HEK293 (cell line): ENCODE results near the gene SLC38A3.
A peak's percentile ranks its signal among the peaks of the same experiment; 100 is the strongest.
"Not testable (repeated sequence)": the region's sequence is repeated elsewhere in the genome, so short reads cannot be mapped to it uniquely, and the experiment has no call there.

Experiments
- CTCF ChIA-PET: fragments of 350-600 bp; formaldehyde crosslinking; extraction: SDS; loops from one replicate; lab custom pipeline; 2021; ENCODE audit warnings: antibody characterized with exemption; lab: Yijun Ruan, JAX
- POLR2A ChIA-PET: fragments of 300-600 bp; formaldehyde crosslinking; extraction: SDS; loops from one replicate; lab custom pipeline; 2020; ENCODE audit warnings: antibody characterized with exemption, inconsistent platforms; lab: Yijun Ruan, JAX
- H3K27ac ChIP-seq: fragments of 200-500 bp; sonication (Bioruptor generic); 2 replicates; pipeline ENCODE4 v1.5.1; 2014; ENCODE audit warnings: low read depth, low read length, control low read depth, inconsistent platforms; ENCODE audit errors: extremely low read depth
- H3K36me3 ChIP-seq, 2 experiments: fragments of 200-500 bp in 1 of 2; sonication (Bioruptor generic) in 1 of 2; 1 replicate in 1 of 2; 2 replicates in 1 of 2; pipeline ENCODE4 v1.5.1; 2014 to 2017; ENCODE audit warnings: inconsistent platforms in 2 of 2, low read length in 2 of 2; ENCODE audit not compliant: control insufficient read depth in 2 of 2, insufficient read depth in 1 of 2
- H3K4me1 ChIP-seq: fragments of 200-500 bp; sonication (Bioruptor generic); 2 replicates; pipeline ENCODE4 v1.5.1; 2014; ENCODE audit warnings: mild to moderate bottlenecking, low read length, inconsistent platforms; ENCODE audit not compliant: control insufficient read depth, insufficient read depth
- H3K4me3 ChIP-seq: 2 replicates; pipeline ENCODE4 v1.5.1; 2011; ENCODE audit warnings: low read depth, mild to moderate bottlenecking, control low read depth, low read length, moderate library complexity
- H3K9me3 ChIP-seq: fragments of 200-500 bp; sonication (Bioruptor generic); 2 replicates; pipeline ENCODE4 v1.5.1; 2014; ENCODE audit warnings: low read depth, low read length, inconsistent platforms; ENCODE audit not compliant: control insufficient read depth, insufficient read depth
- GLIS1 ChIP-seq: fragments of 450-650 bp; formaldehyde crosslinking; IDR thresholded peaks from 2 replicates; pipeline ENCODE4 v1.5.1; 2016; ENCODE audit warnings: missing biosample characterization, missing genetic modification characterization
- KLF10 ChIP-seq: fragments of 450-650 bp; IDR thresholded peaks from 2 replicates; pipeline ENCODE4 v1.5.1; 2018; ENCODE audit warnings: missing biosample characterization, mild to moderate bottlenecking, missing genetic modification characterization
- KLF7 ChIP-seq: fragments of 450-650 bp; formaldehyde crosslinking; IDR thresholded peaks from 2 replicates; pipeline ENCODE4 v1.5.1; 2016; ENCODE audit warnings: missing biosample characterization, missing genetic modification characterization, borderline replicate concordance
- OVOL3 ChIP-seq: fragments of 450-650 bp; formaldehyde crosslinking; IDR thresholded peaks from 2 replicates; pipeline ENCODE4 v1.5.1; 2016; ENCODE audit warnings: missing biosample characterization, missing genetic modification characterization
- YY2 ChIP-seq: fragments of 450-650 bp; formaldehyde crosslinking; IDR thresholded peaks from 2 replicates; pipeline ENCODE4 v1.5.1; 2016; ENCODE audit warnings: missing biosample characterization, missing genetic modification characterization
- ZFHX2 ChIP-seq: fragments of 450-650 bp; formaldehyde crosslinking; conservative IDR thresholded peaks from 2 replicates; pipeline ENCODE4 v1.5.1; 2016; ENCODE audit warnings: missing biosample characterization, missing genetic modification characterization
- ZNF146 ChIP-seq: fragments of 450-650 bp; formaldehyde crosslinking; IDR thresholded peaks from 2 replicates; pipeline ENCODE4 v1.5.1; 2016; ENCODE audit warnings: missing biosample characterization, missing genetic modification characterization
- ZNF169 ChIP-seq: fragments of 450-650 bp; formaldehyde crosslinking; IDR thresholded peaks from 2 replicates; pipeline ENCODE4 v1.5.1; 2016; ENCODE audit warnings: missing biosample characterization, missing genetic modification characterization
- ZNF211 ChIP-seq: fragments of 450-650 bp; formaldehyde crosslinking; IDR thresholded peaks from 2 replicates; pipeline ENCODE4 v1.5.1; 2016; ENCODE audit warnings: low read depth, missing biosample characterization, missing genetic modification characterization
- ZNF324 ChIP-seq: fragments of 450-650 bp; formaldehyde crosslinking; IDR thresholded peaks from 2 replicates; pipeline ENCODE4 v1.5.1; 2016; ENCODE audit warnings: missing biosample characterization, missing genetic modification characterization
- ZNF398 ChIP-seq: fragments of 450-650 bp; formaldehyde crosslinking; IDR thresholded peaks from 2 replicates; pipeline ENCODE4 v1.5.1; 2017; ENCODE audit warnings: missing biosample characterization, missing genetic modification characterization
- ZNF555 ChIP-seq: fragments of 450-650 bp; formaldehyde crosslinking; conservative IDR thresholded peaks from 2 replicates; pipeline ENCODE4 v1.5.1; 2017; ENCODE audit warnings: missing biosample characterization, mild to moderate bottlenecking, missing genetic modification characterization, inconsistent platforms
- ZNF629 ChIP-seq: fragments of 450-650 bp; formaldehyde crosslinking; IDR thresholded peaks from 2 replicates; pipeline ENCODE4 v1.5.1; 2017; ENCODE audit warnings: missing biosample characterization, missing genetic modification characterization
- ZNF677 ChIP-seq: fragments of 450-650 bp; IDR thresholded peaks from 2 replicates; pipeline ENCODE4 v1.5.0; 2018; ENCODE audit warnings: missing biosample characterization, mild to moderate bottlenecking, missing genetic modification characterization, moderate library complexity
- ZNF776 ChIP-seq: fragments of 450-650 bp; formaldehyde crosslinking; IDR thresholded peaks from 2 replicates; pipeline ENCODE4 v1.5.0; 2017; ENCODE audit warnings: missing biosample characterization, missing genetic modification characterization, borderline replicate concordance
- ZNF837 ChIP-seq: fragments of 450-650 bp; formaldehyde crosslinking; IDR thresholded peaks from 2 replicates; pipeline ENCODE4 v1.5.1; 2016; ENCODE audit warnings: missing biosample characterization, missing genetic modification characterization

Gene SLC38A3

DNA sequence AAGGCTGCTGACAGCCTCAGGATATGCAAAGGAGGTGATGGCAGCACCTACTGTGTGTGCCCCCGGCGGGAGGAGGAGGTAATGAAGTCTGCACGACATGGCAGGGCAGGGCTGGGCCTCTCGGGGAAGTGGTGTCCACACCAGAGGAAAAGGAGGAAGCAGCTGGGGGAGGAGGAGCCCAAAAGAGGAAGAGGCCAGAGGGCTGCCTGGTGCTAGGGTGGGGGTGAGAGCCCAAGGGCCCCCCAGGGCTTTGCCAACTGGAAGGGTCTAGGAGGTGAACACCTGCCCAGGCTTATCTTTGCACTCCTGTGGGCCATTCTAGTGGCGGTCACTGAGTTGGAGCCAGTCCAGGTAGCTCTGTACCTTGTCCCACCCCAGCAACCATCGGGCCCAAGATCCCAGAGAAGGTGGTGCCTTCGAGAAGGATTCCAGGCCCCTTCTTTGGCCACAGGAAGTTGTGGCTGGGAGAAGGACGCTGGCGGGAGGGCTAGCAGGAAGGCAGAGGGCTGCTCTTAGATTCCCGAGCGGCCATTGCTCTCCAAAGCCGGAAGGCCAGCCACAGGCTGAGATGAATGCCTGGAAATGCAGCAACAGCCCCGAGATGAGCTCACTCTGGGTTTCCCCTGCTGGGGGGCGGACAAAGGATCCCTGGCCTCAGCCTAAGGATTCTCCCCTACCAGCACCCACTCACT, 37.9 kb downstream of the SLC38A3 start:
- peaks cover 0 to 10% of the 10 kb centered on the region in 2 experiments; a peak in 1 of 3 replicates for H3K36me3 ChIP-seq
- CTCF ChIA-PET = interaction anchor here (0.7 to 1.0 kb wide), 3 partner anchors 51 to 175 kb away, joined by 3 read pairs; no protein-coding TSS in a partner anchor
- no peak overlapping the region for H3K4me3 ChIP-seq
- TF ChIP-seq GLIS1 (tag by site-specific recombination) = peak; percentile 45; the same call in 1 of the 2 replicates
- no peak for TF ChIP-seq ZNF324
- TF ChIP-seq, all 188 proteins: peak for 1
- H3K27ac ChIP-seq = 0 out of 2 replicates have a peak overlapping the region, but pooled peaks have one; percentile 16
- no peaks in the 10 kb centered on the region for H3K9me3 ChIP-seq
- peaks cover 15% of the 10 kb centered on the region for H3K4me1 ChIP-seq
- POLR2A ChIA-PET = interaction anchor here (0.8 to 1.1 kb wide), 3 partner anchors 17 to 24 kb away, joined by 3 to 4 read pairs (median 3); no protein-coding TSS in a partner anchor

DNA sequence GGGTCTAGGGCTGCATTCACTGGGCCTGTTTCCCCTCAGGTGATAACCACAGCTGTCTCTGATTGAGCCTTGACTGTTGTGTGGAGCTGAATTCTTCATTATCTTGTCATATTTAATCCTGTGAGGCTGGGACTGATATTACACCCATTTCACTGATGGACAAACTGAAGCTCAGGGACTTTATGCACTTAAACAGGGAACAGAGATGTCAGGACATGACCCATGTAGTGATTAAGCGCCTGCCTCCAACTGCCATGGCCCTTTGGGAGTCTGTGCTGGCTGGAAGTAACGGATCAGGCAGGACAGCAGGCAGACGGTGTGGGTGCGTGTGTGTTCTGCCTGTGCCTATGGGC, 38.4 kb downstream of the SLC38A3 start:
- Histone ChIP-seq H3K9me3 (no peaks in the 10 kb centered on the region), H3K36me3 (peaks cover 0 to 9% of the 10 kb centered on the region in 2 experiments; a peak in 1 of 3 replicates), H3K4me3 (no peak overlapping the region), H3K4me1 (peaks cover 11% of the 10 kb centered on the region), H3K27ac (no peak overlapping the region)
- CTCF ChIA-PET = interaction anchor here (0.7 to 1.0 kb wide), 3 partner anchors 51 to 176 kb away, joined by 3 read pairs; no protein-coding TSS in a partner anchor
- POLR2A ChIA-PET = interaction anchor here (0.8 to 1.1 kb wide), 3 partner anchors 18 to 23 kb away, joined by 3 to 4 read pairs (median 3); no protein-coding TSS in a partner anchor
- TF ChIP-seq ZNF398 (tag by site-specific recombination) (no peak), KLF7 (tag by site-specific recombination) (no peak), ZNF677 (tag by site-specific recombination) (no peak), ZNF146 (tag by site-specific recombination) (no peak), ZNF629 (tag by site-specific recombination) (no peak), ZNF776 (tag by site-specific recombination) (no peak), ZNF837 (tag by site-specific recombination) (no peak), OVOL3 (no peak), ZNF169 (no peak), ZNF211 (tag by site-specific recombination) (no peak), YY2 (tag by site-specific recombination) (no peak), ZNF555 (tag by site-specific recombination) (no peak), GLIS1 (tag by site-specific recombination) (no peak), KLF10 (tag by site-specific recombination) (no peak)

DNA sequence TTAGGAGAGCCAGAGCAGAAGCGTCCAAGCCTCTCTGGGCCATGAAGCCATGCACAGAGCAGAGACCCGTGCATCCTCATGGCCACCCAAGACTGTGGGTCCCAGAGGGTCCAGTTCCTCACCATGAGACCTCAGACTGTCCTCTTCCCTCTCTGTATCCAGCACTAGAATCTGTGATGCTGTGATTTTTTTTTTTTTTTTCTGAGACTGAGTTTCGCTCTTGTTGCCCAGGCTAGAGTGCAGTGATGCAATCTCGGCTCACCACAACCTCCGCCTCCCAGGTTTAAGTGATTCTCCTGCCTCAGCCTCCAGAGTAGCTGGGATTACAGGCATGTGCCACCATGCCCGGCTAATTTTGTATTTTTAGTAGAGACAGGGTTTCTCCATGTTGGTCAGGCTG, 39.7 kb downstream of the SLC38A3 start:
- H3K4me1 ChIP-seq, POLR2A ChIA-PET, H3K9me3 ChIP-seq, H3K4me3 ChIP-seq, H3K36me3 ChIP-seq: not testable (repeated sequence)
- peak; percentile 22; the same call in 1 of the 2 replicates for TF ChIP-seq ZFHX2 (tag by site-specific recombination)
- CTCF ChIA-PET = interaction anchor here (0.7 to 0.8 kb wide), 3 partner anchors 15 to 76 kb away, joined by 3 to 4 read pairs (median 4); no protein-coding TSS in a partner anchor
- peak overlapping the region; percentile 46; the same call in 1 of the 2 replicates for H3K27ac ChIP-seq
